ENCODE results near the gene ITFG1.

DNA sequence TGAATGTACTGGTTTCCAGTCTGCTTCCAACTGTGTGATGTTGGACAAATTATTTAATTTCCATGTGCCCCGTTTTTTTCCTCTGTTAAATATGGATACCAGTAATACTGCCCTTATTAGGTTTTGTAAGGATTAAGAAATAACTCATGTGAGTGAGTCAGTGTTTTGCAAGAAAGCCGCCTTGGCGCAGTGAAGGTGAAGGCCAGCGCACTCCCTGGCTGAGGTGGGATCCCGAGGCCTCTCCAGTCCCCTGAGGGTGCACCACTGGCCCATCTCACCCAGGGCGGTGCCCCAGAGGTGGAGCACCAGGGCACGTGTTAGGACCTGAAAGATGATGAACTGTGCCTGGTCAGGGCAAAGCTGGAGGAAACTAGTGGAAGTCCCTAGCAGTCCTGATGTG is 43.7 kb upstream of the ITFG1 start:
- TF ChIP-seq, protein P1, sequence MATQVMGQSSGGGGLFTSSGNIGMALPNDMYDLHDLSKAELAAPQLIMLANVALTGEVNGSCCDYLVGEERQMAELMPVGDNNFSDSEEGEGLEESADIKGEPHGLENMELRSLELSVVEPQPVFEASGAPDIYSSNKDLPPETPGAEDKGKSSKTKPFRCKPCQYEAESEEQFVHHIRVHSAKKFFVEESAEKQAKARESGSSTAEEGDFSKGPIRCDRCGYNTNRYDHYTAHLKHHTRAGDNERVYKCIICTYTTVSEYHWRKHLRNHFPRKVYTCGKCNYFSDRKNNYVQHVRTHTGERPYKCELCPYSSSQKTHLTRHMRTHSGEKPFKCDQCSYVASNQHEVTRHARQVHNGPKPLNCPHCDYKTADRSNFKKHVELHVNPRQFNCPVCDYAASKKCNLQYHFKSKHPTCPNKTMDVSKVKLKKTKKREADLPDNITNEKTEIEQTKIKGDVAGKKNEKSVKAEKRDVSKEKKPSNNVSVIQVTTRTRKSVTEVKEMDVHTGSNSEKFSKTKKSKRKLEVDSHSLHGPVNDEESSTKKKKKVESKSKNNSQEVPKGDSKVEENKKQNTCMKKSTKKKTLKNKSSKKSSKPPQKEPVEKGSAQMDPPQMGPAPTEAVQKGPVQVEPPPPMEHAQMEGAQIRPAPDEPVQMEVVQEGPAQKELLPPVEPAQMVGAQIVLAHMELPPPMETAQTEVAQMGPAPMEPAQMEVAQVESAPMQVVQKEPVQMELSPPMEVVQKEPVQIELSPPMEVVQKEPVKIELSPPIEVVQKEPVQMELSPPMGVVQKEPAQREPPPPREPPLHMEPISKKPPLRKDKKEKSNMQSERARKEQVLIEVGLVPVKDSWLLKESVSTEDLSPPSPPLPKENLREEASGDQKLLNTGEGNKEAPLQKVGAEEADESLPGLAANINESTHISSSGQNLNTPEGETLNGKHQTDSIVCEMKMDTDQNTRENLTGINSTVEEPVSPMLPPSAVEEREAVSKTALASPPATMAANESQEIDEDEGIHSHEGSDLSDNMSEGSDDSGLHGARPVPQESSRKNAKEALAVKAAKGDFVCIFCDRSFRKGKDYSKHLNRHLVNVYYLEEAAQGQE (IDR thresholded peaks at IDR 0.05; ENCODE audit: insufficient read depth in 1 of 2, low read depth in 2 of 2, low read length in 2 of 2) = no peak
- no peak for TF ChIP-seq POLR2AphosphoS5 (IDR thresholded peaks at IDR 0.05; ENCODE audit: low read depth, low read length)
- TF ChIP-seq TAF1 (IDR thresholded peaks at IDR 0.05; ENCODE audit: borderline replicate concordance, insufficient read depth, low read length) = no peak
